ENCODE data around the gene STAM.
"Not testable (repeated sequence)": the region's sequence is repeated elsewhere in the genome, so short reads cannot be mapped to it uniquely, and the experiment has no call there.

The STAM gene

DNA sequence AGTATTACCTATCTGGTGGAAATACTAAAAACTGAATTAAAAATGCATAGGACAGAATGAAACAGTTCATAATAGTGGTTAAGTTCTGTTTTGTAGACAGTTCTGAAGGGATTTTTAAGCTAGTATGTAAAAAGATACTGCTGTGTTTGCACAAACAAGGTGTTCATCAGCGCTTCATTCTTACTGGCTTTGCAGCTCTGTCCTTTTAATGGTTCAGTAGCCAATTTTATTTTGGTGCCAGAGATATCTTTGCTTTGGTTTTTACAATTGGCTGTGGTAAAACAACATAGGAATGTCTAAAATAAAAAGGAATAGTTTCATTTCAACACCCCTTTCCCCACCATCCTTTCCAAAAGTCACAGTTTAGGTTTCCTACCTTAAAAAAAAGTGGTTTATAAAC lies 33.0 kb downstream of the STAM start:
- DNase-seq (ENCODE audit: low read depth): no peak

DNA sequence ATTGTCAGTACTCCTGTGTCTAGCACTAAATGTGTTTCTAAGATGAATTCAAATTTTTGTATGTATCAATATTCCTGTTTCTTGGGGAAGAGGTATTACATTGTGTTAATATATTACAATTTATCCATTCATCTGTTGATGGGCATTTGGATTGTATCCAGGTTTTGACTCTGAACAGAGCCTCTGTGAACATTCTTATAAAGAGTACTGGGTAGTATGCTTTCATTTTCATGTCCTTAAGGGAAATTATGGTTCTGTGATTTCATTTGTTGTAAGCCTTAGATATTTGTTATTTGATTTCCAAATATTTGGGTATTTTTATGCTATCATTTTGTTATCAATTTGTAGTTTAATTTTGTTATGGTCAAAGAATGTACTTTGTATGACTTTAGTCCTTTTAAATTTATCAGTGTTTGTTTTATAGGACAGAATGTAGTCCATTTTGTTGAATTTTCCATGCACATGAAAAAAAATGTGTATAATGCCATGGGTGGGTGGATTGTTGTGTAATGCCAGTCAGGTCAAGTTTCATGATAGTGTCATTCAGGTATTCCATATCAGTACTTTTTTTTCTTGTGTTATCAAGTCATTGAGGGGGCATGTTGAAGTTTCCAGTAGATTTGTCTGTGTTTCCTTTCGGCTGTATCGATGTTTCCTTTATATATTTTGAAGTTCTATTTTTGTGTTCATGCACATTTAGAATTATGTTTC lies 38.4 kb downstream of the STAM start:
- no peak for DNase-seq (ENCODE audit: low read depth)

DNA sequence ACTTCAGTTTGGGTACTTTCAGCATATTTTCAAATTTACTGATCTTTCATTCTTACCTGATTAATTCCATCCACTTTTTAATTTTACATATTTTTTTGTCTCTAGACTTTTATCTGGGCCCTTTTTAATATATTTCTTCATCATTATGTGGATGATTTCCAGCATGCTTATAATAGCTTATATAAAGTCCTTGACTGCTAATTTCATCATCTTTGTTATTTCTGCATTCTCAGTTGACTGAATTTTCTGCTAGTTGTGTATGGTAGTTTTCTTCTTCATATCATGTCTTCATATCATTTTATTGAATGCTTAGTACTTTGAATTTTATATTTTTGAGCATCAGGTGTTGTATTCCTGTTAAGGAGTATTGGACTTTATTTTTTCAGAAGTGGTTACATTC lies 39.6 kb downstream of the STAM start:
- DNase-seq (ENCODE audit: low read depth): no peak

DNA sequence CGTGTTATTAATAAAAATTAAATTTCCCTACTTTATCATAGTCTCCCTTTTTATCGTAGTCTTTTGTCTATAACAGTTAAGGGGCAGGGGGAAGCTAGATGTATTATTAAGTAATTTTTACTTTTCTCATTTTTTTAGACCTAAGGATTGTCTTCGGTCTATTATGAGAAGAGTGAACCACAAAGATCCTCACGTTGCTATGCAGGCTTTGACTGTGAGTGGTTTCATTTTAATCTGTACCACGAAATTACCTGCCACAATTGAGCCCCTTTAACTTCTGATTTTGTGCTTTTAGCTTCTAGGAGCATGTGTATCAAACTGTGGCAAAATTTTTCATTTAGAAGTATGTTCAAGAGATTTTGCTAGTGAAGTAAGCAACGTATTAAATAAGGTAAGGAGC lies 40.6 kb downstream of the STAM start:
- no peak for DNase-seq (ENCODE audit: low read depth)

DNA sequence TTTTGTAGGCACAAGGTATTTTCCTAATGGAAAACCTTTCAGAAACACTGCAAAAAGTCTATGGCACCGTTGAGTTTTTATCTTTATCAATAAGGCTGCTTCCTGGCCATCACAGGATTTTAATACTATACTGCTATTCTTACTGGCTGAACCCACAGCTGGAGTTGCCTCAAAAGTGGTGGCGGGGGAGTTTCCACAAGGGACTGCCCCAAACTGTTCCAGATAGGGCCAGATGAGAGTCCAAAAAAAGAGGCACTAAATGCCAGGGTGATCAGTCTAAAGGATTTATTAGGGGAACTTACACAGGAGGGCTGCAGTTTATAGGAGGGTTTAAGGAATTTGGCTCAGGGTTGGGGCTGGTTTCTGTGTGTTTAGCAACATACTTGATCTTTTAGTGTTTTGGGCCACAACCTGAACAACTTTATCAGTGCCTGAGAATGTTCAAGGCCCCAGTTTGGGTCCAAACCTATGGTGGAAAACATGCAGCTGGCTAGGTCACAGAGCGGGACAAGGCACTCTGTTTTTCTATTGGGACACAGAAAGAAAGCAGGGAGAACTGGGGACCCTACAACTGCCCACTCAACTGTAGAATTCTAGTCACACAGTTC lies 41.4 kb downstream of the STAM start:
- no peak for DNase-seq (ENCODE audit: low read depth)

DNA sequence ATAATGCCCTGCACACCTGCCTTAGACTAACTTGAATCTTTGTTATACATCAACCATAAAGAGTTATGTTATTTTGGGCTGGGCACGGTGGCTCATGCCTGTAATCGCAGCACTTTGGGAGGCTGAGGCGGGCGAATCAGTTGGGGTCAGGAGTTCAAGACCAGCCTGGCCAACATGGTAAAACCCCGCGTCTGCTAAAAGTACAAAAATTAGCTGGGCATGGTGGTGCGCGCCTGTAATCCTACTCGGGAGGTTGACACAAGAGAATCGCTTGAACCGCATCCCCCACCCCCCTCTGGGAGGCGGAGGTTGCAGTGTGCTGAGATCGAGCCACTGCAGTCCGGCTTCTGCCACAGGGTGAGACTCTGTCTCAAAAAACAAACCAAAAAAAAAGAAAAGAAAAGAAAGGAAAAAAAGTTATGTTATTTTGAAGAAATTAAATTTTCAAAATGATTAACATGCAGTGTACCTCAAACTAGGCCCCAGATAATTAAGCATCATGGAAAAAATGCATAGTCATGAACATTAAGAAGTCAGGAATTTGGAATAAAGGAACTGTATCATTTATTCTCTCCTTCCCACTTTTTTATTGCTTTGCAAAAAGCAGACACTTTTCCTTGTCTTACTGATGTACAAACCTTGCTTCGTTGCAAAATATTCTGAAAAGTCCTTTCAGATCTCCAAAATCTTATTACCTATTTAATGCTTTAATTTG lies 43.3 kb downstream of the STAM start:
- no peak for DNase-seq (ENCODE audit: low read depth)

DNA sequence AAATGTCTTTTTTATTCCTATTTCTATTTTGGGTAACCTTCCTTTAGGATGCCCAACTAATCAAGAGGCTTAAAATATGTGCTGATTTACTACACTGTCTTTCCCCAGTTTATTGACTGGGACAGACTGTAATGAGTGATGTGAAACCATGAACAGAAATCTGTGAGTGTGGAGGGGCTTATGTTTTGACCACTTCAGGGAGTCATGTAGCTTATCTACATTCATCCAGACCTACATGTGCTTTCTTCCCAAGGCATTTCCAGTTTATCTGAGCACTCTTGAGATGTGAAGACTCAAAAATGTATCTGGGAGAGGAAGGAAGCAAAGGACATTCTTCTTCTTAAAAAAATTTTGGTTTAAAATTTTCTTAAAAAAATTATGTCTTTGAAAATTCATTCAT lies 45.2 kb downstream of the STAM start:
- no peak for DNase-seq (ENCODE audit: low read depth)

DNA sequence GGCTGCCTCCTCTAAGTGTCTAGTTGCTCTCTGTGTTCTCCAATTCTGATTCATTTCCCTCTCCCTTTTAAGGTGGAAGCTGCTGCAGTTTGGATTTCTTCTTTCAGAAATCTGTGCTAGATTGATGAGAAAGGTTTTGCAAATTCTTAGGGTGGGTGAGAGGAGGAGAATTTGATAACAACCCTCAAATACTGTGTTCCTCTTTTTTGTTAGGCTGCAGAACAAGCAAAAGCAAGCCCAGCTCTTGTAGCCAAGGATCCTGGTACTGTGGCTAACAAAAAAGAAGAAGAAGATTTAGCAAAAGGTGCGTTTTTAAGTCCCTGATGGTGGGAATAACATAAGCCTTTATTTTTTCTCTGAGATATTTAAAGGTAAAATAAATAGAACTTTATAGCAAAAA lies 49.1 kb downstream of the STAM start:
- no peak for DNase-seq (ENCODE audit: low read depth)

DNA sequence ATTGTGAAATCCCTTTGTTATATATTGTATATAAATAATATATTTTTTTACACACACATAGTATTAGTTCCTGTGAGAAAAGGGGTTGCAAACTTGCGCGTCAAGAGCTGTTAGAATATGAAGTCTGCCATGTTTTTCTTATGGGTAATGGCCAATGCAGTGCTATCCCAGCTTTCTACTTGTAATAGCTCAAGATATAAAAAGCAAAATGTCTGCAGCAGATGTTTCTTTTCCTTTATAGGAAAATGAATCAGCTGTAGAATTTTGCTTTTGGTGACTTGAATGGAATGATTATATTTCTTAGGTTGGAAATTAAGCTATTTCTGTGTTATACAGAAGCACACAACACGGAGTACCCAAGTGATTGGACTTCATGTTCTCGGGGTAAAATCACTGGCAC lies 54.7 kb downstream of the STAM start:
- DNase-seq (ENCODE audit: low read depth): no peak

DNA sequence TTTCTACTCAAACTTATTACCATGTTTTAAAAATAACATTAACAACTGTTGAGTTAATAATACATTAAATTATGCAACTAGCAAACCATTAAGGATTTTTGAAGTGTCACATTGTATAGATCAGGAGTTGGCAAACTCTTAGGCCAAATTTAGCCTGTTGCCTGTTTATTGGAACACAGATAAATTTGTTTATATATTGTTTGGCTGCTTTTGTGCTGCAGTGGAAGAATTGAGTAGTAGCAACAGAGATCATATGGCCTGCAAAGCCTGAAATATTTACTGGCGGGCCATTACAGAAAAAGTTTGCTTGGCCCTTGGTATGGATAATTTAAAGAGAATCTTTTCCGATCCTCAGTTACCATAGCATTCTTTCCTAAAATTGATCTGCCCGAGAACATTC lies 57.4 kb downstream of the STAM start:
- DNase-seq (ENCODE audit: low read depth): no peak

DNA sequence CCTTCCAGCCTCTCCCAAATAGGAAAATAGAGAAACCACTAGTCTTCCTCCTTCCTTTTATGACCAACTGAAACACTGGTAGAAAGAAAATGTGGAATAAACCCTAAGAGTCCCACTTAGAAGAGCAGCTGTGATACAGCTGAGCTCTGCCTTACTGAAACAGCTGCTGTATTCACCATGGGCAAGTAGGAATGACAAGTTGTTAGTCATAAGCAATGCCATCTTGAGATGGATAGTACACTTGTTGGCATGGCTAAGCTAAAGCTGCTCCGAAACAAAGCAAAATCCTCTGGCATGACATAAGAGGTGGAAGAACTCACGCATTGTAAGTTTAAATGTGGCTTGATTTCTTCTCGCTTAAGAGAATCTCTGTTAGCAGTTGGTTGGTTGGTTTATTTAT lies 59.8 kb downstream of the STAM start:
- DNase-seq (ENCODE audit: low read depth): no peak

DNA sequence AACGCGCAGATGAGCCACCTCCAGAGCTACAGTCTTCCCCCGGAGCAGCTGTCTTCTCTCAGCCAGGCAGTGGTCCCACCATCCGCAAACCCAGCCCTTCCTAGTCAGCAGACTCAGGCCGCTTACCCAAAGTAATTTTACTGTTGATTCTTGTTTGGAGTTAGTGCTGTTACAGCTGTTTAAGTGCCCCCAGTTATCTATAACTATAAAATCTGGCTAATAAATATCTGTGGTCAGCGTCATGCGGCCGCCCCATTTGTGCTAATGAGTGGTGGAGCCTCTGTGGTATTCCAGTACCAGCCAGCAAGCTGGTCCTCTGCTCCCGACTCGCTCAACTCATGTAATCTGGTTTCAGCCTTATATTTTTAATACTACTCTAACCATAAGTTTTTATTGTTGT lies 64.9 kb downstream of the STAM start:
- DNase-seq (ENCODE audit: low read depth): no peak

DNA sequence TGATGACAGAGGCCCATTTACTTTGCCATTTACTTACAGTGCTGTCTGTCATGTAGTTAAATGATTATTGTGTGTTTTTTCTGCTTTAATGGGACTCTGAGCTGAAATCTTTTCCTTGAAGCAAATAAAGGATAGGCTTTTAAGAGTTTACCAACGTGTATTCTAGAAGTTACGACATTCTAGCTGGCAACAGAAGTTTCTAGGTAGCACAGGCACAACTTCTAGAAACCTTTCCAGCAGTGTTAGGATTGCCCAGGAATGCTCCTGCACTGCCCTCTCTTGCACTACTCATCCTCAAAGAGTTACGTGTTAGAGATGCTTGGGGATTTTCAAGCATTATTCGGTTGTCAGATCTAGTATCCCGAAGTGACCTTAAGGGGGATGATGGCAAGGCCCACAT lies 65.5 kb downstream of the STAM start:
- no peak for DNase-seq (ENCODE audit: low read depth)

DNA sequence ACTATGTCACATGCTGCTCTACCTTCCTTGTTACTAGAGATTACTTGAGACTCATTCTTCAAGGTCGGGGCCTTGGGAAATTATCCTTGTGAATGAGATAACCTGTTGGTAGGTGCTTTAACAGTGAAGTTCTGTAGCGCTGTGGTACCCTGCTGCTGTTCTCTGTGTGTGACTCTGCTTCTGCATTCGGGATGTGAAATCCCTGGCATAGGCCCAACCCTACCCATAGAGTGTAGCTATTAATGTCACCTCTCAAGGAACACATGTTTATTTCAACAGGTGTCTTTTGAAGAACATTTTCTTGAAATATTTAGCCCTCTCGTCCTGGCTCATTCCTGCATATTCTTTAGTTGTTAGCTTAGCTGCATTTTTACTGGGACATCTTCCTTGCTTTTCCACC lies 66.2 kb downstream of the STAM start:
- no peak for DNase-seq (ENCODE audit: low read depth)

DNA sequence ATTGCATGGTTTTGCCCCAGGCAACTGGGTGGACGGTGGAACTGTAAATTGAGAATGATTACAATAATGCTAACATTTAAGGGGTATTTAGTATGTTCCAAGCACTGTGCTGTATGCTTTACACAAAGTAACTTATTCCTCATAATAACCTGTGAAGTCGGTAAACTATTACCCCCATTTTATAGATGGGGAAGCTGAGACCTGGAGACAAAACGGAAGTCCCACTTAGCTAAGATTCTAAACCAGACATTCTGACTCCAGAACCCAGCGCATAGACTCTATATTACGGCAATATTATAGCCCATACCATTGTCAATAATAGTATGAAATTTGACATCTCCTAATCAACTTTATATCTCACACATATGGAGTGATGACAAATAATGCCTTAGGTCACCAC lies 68.1 kb downstream of the STAM start:
- no peak for DNase-seq (ENCODE audit: low read depth)

DNA sequence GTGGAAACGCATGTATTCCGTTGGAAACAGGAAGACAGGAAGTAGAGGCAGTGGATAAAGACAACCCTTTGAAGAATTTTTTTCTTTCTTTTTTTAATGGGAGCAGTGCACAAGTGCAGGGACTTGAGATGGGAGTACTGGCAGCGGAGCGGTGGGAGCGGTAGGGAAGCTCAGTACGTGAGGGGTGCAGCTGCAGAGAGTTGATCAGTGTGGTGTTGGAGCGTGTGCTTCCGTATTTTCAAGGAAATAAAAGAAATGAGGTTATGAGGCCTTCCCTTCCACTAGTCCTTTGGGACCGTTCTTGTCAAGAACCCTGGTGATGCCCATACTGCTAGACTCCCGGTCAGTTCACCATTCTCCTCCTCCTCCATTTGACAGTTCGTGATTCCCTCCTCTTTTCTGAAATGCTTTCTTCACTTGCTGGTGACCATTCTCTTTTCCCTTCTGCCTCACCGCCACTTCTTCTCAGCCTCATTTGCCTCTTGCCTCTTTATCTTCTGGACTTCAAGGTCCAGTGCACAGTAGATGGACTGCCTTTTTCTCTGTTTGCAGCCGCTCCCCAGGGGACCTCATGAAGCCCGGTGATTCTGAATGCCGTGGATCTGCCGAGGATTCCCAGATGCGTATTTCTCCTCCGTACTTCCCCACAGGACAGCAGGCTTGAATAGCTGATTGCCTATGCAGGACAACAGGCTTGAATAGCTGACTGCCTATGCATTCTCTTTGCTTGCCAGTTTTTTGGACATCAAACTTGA lies 68.9 kb downstream of the STAM start:
- DNase-seq (ENCODE audit: low read depth): no peak

DNA sequence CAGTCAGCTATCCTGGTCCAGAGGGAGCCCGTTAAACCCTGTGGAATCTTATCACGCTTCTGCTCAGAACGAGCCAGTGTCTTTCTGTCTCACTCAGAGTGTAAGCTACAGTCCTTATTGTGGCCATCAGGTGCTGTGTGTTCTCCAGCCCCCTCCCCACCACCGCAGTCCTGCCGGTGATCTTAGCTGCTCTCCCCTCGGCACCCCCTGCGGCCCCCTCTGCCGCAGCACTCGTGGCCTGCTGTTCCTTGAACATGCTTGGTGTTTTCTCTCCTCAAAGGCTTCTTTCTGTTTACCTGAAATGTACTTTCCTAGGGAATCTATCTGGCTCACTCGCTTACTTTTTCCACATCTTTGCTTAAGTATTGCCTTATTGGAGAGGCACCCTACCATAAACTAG lies 69.8 kb downstream of the STAM start:
- no peak for DNase-seq (ENCODE audit: low read depth)

DNA sequence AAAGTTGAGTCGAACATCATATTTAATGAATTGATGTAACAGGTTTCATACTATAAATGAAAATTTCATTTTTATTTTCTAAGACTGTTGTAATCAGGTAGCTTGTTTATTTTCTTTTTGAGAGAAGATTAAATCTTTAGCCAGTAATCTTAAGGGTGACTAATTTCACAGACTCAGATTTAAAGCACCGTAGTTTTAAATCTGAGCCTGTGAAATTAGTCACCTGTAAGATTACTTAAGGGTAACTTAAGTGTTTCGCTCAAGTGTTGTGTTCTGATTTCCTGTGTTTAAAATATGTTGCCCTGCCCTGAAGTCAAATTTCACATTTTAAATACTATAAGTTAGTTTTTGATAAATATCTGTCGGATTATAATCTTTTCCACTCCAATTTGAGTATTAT lies 72.2 kb downstream of the STAM start:
- DNase-seq (ENCODE audit: low read depth): no peak

DNA sequence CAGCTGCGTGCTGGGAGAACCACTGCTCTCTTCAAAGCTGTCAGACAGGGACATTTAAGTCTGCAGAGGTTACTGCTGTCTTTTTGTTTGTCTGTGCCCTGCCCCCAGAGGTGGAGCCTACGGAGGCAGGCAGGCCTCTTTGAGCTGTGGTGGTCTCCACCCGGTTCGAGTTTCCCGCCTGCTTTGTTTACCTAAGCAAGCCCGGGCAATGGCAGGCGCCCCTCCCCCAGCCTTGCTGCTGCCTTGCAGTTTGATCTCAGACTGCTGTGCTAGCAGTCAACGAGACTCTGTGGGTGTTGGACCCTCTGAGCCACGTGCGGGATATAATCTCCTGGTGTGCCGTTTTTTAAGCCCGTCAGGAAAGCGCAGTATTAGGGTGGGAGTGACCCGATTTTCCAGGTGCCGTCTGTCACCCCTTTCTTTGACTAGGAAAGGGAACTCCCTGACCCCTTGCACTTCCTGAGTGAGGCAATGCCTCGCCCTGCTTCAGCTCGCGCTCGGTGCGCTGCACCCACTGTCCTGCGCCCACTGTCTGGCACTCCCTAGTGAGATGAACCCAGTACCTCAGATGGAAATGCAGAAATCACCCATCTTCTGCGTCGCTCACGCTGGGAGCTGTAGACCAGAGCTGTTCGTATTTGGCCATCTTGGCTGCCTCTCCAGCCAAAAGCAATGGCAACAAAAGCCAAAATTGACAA lies 78.5 kb downstream of the STAM start:
- DNase-seq (ENCODE audit: low read depth): not testable (repeated sequence)

DNA sequence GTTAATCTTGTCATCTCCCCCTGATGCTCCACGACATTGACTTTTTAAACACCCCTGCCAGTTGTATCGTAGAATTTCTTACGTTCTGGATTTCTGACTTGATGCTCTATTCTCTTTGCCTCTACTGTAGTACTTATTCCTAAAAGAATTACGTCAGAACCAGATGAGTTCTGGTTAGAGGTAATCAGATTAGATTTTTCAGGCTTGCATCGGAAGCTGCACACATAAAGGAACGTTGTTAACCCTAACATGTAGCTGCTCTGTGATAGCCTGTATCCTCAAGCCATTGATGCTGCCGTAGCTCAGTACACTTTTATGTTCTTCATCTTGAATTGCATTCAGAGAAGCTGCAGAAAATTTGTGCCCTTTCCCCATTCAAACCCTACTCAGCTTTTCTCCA lies 81.8 kb downstream of the STAM start:
- no peak for DNase-seq (ENCODE audit: low read depth)

DNA sequence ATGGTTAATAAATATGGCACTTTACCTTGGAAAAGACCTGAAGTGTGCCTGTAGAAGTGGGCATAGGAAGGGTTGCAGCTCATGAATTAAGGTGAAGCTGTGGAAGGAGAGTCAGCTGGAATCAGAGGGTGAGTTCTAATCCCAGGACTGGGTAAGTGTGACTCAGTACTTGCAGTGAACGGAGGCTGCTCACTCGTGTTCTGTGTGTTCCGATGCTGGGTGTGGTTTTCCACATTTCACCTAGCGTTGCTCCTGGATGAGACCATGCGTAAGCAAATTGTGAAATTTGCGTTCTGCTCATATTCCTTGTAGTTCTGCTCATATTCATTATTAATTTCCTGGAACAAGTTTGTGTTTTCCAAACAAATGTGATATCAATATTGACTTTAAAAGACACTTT lies 85.7 kb downstream of the STAM start:
- DNase-seq (ENCODE audit: low read depth): no peak

DNA sequence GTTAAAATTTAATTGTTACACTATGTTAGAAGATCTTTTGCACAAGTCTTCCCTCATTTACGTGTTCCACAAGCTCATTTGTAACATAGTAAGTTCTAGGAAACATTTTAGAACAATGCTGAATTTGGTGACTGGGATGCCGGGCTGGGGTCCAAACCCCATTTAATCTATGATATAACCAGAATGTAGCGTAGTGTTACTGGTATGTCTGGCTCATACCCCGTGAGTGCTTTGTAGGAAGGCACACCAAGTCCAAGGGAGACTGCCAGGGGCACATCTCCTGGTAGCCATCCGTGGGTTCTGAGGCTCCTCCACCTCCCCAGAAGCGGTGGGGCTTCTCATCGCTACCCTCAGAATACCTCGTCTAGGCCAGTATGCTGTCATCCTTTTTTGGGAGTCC lies 86.7 kb downstream of the STAM start:
- DNase-seq (ENCODE audit: low read depth): peak; percentile 11

All from stromal cell of bone marrow (primary cell).